Measurements from ENCODE around the gene IGFBP1.
"Not testable (repeated sequence)": the region's sequence is repeated elsewhere in the genome, so short reads cannot be mapped to it uniquely, and the experiment has no call there.

The IGFBP1 gene

GRCh38 chr7:45888185-45888992 is at the start of gene IGFBP1:
IGFBP1 (plus strand) TSS chr7:45888488; CDS start chr7:45888653, 165 bp downstream.
- DNase-seq, result no peak

DNA sequence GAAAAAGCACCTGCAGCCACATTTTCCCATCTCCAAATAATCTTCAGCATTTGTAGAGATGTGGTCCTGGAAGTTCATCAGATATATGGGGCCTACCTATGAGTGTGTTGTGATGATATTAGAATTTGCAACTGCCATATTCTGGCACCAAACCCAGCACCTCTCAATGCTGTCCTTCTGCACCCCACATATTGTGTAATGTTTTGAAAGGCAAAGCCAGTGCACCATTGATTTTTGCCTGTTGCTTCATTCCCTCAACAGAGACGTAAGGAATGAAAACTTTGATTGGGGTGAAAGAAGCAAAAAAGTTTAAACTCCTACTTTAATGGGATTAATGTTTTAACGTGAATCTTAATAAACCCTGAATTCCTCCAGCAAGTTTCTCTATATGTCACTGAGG is 49.4 kb upstream of the IGFBP1 start:
- not testable (repeated sequence) for DNase-seq

DNA sequence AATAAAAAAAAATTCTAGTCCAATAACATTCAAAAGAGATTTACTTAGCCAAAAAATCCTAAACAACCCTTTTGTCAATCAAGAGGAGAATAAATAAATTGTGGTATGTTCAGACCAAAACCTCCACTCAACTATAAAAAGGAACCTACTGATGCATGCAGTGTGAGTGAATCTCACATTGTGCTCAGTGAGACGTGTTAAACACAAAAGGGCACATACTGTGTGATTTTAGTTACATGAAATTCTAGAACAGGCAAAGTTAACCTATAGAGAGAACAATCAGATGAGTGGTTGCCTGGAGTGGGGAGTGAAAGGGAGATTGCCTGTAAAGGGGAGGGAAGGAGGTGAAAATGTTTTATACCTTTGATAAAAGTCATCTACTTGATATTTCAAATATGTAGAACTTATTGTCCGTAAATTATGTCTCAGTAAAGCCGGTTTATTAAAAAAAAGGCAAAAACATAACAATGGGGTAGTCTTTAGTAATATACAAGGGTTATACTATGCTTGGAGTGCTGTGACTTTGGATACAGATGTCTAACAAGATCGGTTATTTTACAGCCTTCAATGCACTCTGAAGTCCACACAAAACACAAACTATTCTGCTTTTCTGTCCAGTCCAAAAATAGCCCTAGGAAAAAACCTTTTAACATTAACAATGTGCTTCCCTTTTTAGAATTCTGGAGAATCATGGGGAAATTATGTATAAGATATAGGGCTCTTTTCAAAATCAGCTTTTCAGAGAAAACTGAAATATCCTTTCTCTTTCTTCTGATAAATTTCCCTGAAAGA is 46.2 kb upstream of the IGFBP1 start:
- not testable (repeated sequence) for DNase-seq

DNA sequence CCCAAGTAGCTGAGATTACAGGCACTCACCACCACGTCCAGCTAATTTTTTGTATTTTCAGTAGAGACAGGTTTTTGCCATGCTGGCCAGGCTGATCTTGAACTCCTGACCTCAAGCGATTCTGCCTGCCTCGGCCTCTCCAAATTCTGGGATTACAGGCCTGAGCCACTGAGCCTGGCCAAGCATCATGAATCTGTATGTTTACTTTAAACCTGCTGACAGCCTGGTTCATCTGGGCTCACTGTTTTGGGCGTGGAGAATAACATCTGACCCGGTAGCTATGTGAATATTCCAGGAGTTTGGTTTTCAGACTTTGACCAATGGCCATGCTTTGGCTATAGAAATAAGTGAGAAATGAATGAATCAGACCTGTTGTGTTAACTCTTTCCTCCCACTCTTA is 41.8 kb upstream of the IGFBP1 start:
- not testable (repeated sequence) for DNase-seq

- not testable (repeated sequence) for DNase-seq
Measured at GRCh38 chr7:45848734-45849133, 39.6 kb upstream of the IGFBP1 start.

GRCh38 chr7:45852984-45853383 is 35.3 kb upstream of the IGFBP1 start:
- DNase-seq, result not testable (repeated sequence)

GRCh38 chr7:45853491-45853890 is 34.8 kb upstream of the IGFBP1 start:
- DNase-seq, result not testable (repeated sequence)

DNA sequence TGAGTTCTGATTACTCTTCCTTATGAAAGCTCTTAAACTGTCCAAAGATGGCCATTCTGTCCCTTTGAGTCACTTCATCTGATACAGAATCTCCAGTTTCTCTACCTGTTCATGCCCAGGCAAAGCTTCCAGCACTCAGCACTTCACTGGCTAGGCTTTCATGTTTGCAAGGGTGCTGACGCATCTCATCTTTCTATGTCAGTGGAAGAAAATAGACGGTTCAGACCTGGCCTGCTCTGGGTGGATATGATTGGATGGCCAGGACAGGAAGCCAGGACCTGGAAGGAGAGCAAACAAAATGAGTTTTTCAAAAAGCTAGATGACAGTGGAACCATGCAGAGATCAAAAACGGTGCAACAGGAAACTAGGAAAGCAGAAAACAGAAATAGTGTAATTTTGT is 32.6 kb upstream of the IGFBP1 start:
- not testable (repeated sequence) for DNase-seq

DNA sequence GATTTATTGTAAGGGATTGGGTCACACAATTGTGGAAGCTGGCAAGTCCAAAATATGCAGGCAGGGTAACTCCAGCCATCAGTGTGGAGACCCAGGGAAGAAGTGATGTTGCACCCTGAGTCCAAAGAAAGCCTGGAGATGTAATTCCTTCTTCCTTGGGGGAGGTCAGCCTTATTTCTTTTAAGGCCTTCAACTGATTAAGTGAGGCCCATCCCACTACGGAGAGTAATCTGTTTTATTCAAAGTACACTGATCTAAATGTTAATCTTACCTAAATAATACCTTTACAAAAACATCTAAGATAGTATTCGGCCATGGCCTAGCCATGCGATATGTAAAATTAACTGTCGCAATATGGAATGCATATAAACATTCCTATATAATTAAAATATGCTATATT is 31.4 kb upstream of the IGFBP1 start:
- DNase-seq, result not testable (repeated sequence)

DNA sequence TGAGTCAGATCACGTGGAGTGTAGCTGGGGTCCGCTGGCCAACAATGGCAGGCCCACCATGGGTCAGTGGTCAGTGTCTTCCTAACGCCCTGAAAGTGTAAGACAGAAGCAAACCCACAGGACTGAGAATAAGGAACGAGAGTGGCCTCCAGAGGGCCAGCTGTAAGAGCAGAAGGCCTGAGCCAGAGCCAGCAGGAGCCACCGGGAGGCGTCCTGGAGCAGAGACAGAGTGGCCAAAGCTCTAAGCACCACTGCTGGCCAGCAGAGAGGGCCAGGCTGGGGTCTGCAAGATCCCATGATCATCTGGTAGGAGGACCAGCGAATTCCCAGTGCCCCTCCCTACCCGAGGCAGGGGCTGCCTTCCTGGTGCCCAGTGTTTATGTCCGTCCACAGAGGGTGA is 24.6 kb upstream of the IGFBP1 start:
- DNase-seq, result no peak

GRCh38 chr7:45865594-45866410 is 22.5 kb upstream of the IGFBP1 start:
- DNase-seq, result no peak

DNA sequence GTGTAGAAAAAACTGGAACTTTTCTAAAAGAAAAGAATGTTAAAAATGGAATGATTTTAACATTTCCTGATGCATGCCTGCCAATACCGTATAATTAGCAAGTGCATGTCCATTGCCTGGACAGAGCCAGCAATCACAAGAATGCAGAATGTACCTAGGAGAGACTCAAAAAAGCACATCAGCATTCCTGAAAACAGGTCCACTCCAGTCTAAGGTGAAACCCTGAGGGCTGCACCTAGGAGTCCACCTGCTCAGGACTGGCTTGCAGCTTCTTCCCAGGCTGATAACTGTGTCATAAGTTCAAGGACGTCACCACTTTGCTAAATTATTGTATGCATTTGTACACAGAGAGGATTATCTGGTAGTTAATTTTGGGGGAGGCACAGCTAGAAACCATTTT is 20.8 kb upstream of the IGFBP1 start:
- DNase-seq, result no peak

- no peak for DNase-seq
Measured at GRCh38 chr7:45869426-45869825, 18.9 kb upstream of the IGFBP1 start.

GRCh38 chr7:45872116-45873034 is 15.9 kb upstream of the IGFBP1 start:
- DNase-seq, result no peak

DNA sequence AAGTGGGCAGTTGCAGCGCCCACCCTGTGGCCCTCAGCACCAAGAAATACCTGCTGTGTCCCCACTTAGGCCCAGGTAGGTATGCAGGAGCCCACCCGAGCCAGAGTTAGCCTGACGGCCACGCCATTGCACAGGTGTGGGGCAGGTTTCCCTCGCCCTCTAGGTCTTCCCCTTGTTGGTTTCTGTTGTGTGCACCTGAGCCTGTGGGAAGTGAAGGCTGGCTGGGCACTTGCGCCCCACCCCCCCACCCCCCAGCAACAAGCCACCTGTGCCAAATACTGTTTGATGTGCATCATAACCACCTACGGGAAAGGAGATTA is 15.3 kb upstream of the IGFBP1 start, which contains the start of gene CCDC201:
CCDC201 (minus strand) TSS at position 48 of the 320 bp plus-strand sequence. CDS start 75 bp downstream, outside the sequence.
- DNase-seq, result no peak

DNA sequence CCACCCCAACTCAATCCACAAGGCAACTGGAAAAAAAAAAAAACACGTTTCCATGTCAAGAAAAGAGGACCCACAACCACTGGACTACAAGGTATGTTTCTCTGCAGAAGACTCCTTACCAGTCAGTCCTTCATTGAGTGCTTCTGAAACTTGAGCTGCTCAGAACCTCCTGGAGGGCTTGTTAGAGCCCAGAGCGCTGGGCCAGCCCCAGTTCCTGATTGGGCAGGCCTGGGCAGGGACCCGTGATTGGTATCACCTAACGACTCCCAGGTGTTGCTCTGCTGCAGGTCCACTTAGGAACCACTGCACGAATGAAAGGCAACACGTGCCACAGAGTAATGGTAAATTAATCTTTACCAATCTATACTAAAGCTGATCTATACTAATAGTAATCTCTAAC is 14.9 kb upstream of the IGFBP1 start:
- DNase-seq, result no peak

DNA sequence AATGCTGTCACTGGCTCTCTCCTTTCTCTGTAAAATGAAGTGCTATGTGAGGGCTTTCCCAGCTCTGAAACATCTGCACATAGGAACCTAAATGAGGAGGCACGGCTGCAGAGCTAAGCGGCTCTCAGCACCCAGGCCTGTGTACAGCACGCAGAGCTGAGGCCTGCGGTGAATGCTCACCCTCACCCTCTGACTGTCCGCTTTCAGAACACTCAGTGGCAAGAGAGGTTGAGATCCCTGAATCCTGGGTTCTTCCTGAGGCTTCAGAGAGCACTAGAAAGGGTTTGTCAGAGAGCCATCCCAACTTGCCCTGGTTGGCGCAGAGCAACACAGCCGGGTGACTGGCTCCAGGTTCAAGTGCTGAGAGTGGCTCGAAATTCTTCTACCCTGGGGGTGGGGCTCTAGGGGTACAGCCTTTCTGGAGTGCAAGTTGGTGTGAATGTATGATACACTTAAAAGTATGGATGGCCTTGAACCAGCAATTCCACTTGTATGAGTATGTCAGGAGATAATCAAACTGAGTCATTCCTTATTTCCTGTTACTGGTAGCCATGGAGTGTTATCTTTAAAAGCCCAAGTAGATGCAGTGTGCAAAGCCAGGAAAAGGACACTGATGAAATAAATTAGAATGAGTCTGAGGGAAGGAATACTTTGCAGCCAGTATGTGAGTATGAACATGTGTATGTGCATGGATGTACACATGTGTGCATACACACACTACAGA is 13.7 kb upstream of the IGFBP1 start:
- DNase-seq, result no peak

- no peak for DNase-seq
Measured at GRCh38 chr7:45876519-45876918, 11.8 kb upstream of the IGFBP1 start.

DNA sequence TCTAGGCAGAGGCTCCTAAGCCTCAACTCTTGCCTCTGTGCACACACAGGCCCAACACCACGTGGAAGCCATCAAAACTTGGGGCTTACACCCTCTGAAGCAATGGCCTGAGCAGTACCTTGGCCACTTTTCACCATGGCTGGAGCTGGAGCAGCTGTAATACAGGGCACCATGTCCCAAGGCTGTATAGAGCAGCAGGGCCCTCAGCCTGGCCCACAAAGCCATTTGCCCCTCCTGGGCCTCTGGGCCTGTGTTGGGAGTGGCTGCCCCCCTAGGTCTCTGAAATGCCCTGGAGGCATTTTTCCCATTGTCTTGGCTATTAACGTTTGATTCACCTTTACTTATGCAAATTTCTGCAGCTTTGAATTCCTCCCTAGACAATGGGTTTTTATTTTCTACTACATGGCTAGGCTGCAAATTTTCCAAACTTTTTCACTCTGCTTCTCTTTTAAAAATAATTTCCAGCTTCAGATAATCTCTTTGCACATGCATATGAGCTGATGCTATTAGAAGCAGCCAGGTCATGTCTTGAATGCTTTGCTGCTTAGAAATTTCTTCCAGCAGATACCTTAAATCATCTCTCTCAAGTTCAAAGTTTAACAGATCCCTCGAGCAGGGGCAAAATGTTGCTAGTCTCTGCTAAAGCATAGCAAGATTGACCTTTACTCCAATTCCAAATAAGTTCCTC is 9.7 kb upstream of the IGFBP1 start:
- DNase-seq, result no peak

- DNase-seq, result no peak
Measured at GRCh38 chr7:45880433-45880860, 7.8 kb upstream of the IGFBP1 start.

DNA sequence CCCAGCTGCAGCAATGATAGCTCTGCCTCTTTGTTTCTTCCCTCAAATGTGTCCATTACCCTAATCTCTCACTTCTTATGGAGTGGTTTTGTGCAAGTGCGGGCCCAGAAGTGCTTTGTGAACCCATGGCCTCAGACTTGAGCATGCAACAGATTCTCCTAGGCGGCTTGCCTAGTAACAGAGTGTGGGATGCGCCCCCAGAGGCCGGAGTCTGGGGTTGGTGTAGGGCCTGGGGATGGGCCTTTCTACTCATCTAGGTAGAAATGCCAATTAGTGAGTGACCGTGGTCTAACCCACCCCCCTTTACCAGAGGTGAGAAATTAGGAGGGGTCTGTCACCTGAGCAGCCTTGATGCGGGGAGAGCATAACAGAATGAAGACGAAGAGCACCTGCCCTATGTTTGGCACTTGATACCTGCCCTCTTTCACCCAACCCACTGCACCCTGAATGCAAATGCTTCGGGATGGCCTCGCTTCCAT is 7.0 kb upstream of the IGFBP1 start:
- DNase-seq, result no peak

All from activated CD4-positive, CD25-positive, alpha-beta regulatory T cell treated with anti-CD3 and anti-CD28 coated beads, Interleukin-2, amount 50 U/mL, for 72 hours (primary cell).